Stimulated activated CD4-positive, alpha-beta T cell treated with anti-CD3 and anti-CD28 coated beads, TNF-alpha, amount 100 ng/mL, for 1 hour (primary cell): ENCODE measurements around the gene ITIH3.

ENCODE experiments used
- DNase-seq, 3 donors: peaks; one replicate each; pipeline ENCODE4 v3.0.0-alpha.2; 2020; ENCODE audit warnings: low read depth in 3 of 3, low spot score in 1 of 3

Gene ITIH3

DNA sequence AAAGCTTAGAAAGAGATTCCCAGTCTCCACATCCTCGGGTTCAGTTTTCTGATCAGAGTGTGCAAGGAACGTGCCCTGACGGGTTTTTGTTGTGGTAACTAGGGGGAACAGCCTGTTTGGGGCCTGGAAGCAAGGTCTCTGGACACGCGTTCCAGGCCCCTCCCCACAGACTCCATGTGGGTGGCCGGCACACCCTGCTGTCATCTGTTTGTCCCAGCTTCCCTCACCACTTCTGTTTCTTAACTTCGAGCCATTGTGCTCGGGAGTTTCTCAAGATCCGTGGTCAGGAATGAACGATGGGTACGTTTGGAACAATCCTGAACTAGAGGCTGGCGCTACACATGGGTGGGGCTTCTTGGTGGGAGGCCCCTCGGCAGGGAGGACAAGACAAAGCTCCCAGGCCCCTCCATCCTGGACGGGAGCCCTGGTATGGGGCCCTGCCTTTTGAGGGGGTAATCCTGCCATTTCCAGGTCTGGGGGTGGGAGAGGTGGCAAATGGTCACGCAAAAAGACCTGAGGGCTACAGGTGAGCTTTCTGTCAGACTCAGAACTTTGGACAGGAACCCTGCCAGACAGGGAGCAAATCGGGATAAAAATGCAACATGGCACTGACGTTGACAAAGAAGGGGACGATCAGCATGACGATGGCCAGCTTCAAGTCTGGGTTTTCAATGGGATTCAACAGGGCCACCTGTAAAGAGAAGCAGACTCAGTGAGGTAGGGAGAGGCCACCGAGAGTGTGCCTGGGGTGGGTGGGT, 48.7 kb downstream of the ITIH3 start:
- no peak for DNase-seq

GRCh38 chr3:52843881-52844280, 49.3 kb downstream of the ITIH3 start:
- no peak for DNase-seq

DNA sequence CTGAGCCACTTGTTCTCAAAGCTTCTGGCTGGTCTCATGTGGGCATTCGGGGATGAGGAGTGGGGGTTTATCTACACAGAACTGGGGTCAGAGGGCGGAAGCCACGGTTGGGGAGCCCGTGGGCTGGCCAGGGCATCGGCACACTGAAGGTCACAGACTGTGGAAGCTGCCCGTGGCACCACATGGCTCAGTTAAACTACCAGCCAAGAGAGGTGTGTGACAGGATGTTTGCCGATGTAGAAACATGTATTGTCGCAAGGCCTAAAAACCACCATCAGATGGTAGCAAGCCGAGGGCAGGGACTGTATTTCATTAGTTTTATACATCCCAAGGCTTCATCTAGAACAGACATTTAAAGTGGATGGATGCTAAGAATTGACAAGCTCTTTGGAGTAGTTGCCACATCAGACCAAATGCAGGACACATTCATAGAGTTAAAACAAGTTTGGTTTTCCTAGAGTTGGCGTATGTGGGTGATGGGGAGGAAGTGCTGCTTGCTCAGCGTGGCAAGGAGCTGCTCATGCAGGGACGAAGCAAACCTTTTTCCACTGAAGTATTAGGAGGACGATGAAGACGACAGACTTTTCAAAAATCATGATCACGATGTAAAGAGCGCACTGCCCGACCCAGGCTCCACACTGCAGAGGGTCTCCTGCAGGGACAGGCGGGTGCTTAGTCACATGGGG, 49.8 kb downstream of the ITIH3 start:
- DNase-seq, result no peak

GRCh38 chr3:52845157-52845556, 50.6 kb downstream of the ITIH3 start:
- no peak for DNase-seq

DNA sequence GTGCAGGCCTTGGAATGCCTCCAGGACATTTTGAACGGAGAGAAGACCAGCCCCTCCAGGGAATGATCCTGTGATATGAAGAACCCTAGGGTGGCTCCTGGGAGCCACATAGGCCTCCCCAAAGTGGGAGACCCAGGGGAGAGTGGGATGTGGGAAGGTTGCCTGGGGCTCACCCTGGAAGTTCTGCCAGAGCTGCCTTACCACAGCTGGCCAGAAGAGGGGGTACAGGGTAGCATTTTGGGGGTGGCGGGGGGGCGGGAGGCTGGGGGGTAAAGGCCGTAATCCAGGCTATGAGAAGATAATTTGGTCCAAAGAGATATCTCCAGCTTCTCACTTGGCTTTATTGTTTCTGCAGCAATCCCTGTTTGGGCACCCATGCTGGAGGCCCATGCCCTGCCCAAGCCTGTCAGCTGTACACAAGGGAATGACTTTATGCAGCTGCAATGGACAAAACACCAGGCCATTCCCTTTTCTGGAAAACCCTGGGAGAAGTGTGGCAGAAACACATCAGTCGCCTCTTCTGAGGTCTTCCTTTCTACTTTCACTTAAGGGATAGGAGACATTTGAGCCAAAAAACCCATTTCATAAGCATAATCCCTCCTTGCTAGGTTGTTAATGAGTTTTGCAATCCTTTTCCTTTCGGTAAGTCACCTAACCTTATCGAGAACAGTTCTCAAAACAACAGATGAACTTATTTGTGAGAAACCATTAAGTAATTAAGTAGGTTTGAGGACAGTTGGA, 51.3 kb downstream of the ITIH3 start:
- DNase-seq, result peak in 1 of 3 donors; percentile 10

DNA sequence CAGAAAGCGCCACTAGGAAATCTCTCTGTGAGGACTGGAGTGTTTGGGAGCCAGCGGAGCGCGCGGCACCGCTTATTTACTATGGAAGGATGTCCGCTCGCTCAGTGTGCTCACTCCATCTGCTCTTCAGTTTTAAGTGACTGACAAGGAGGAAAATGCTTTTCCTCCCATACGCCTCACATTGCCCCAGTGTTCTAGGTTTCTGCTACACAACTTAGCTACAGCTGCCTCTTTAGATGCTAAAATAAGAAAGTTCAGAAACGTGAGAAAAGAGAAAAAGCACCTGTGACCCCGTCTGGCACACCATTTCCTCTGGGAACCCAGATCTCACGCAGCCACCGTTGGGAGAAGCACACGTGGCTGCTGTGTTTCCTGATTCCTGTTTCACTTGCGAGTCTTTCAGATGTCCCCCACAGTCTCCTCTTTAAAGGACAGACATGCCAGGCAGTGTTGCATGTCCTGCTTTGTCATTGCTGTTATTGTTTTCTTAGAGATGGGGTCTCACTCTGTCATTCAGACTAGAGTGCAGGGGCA, 51.9 kb downstream of the ITIH3 start:
- no peak for DNase-seq

DNA sequence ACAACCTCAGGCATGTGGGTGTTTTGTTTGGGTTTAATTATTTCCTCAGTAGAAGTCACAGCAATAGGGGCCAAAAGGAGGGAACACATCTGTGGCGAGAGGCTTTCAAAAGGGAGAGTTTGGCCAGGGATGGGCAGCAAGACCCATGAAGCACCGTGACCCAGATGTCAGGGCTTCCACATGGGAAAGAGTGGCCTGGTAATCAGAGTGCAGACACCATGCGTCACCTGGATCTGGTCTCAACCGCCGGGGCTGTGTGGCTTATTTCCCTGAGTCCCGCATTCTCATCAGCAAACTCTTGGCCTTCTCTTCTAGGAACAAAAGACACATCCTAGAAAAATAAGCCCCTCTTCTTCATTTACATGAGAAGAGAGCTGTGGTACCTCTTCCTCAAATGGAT, 52.6 kb downstream of the ITIH3 start:
- no peak for DNase-seq

GRCh38 chr3:52847726-52848125, 53.1 kb downstream of the ITIH3 start:
- no peak for DNase-seq

DNA sequence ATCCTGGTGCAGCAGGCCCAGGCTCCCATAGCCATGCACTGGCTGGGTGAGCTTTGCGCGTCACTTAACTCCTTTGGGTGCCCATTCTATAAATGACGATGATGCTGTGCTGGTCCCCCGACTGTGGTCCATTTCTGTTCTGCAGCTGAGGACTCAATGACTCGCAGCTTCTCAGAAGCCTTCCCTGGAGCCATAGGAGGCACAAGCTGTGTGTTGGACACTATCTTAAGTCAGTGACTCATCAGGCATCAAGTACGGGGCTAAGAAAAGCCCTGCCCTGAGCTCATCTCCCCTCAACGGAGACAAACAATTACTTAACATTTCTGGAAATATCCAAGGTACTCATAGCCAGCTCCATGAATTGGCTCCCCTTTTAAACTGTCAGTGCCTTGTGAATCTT, 54.0 kb downstream of the ITIH3 start:
- no peak for DNase-seq

DNA sequence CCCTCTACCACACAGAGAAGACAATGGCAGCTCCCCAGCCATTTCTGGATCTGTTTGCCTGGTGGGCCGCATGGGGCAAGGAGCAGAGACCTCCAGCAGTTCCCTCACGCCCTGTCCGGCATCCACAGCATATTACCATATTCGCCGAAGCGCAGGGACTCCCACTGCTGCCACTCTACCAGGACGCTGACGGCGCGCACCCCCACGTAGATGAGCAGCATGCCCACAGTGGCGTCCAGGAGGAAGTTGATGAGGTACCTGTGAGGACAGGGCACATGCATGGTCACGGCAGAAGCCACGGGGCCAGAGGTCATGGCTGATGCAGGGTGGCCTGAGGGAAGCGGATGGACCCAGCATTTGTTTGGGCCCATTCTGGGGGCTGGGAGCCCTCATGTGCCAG, 55.1 kb downstream of the ITIH3 start:
- DNase-seq, result no peak

- DNase-seq, result no peak
Measured at GRCh38 chr3:52851348-52851747, 56.8 kb downstream of the ITIH3 start.

- DNase-seq, result no peak
Measured at GRCh38 chr3:52852419-52852818, 57.8 kb downstream of the ITIH3 start.

DNA sequence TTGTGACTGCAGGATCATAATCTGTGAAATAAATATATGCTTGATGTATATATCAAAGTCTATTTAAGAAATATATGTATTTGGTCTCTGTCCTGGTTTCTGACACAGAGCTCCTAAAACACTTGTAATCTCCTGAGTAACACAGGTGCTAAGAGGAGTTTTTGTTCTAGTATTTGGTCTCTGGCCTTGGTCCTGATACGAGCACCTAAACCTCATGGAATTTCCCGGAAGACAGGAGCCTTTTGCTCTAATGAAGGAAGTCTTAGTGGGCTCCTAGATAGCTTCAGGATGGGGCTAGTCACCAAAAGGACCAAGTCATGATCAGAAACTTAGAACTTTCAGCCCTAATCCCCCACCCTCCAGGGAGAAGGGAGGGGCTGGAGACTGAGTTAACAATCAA, 59.4 kb downstream of the ITIH3 start:
- DNase-seq, result no peak

DNA sequence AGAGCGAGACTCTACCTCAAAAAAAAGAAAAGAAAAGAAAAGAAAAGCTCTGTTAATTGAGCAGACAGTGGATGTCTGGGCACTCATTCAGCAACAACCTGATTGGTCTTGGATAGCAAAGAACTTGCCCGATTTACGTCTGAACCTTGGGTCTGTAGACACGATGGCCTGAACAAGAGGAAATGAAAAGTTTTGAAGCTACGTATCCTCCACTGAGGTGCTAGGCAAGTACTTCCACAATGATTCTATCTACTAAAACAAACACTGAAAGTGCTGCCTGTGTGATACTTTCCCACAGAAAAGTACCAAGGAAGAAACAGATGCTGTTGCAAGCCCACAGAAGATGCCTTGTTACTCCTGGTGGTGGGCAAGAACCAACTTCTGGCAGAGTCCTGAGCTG, 62.1 kb downstream of the ITIH3 start:
- no peak for DNase-seq

DNA sequence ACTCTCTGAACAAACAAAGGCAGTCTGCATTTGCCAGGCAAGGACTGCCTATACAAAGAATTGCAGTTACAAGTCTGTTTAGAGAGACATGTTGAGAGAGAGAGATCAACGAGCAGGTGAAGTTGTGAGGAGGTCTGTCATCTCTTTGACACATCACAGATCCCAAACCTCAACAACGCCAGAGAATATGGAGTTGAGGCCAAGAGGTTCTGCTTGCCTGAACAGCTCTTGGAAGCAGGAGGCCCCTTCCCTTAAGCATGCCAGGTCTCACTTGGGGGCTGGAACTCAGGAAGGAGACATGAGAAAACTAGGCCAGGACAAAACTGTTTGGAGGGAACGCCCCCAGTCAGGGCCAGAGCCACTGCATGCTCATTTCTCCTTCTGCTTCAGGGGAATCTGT, 62.5 kb downstream of the ITIH3 start:
- DNase-seq, result no peak

DNA sequence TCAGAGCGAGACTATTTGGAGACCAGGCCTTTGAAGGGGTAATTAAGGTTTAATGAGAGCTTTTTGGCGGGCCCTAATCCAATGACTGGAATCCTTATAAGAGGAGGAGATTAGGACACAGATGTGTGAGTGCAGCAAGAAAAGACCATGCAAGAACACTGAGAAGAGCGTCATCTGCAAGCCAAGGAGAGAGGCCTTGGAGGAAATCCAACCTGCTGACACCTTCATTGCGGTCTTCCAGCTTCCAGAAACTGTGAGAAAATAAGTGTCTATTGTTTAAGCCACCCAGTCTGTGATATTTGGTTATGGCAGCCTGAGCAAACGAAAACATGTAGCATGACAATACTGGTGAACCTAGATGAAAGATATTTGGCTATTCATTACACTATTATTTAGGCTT, 63.3 kb downstream of the ITIH3 start:
- no peak for DNase-seq
